Stimulated activated CD4-positive, alpha-beta T cell treated with anti-CD3 and anti-CD28 coated beads, TNF-alpha, amount 100 ng/mL, for 24 hours (primary cell): ENCODE data around the gene THAP9.
A peak's percentile ranks its signal among the peaks of the same experiment; 100 is the strongest.
"Not testable (repeated sequence)": the region's sequence is repeated elsewhere in the genome, so short reads cannot be mapped to it uniquely, and the experiment has no call there.

ENCODE experiments used
- DNase-seq, 3 experiments: peaks; one replicate each; pipeline ENCODE4 v3.0.0-alpha.2; 2020; ENCODE audit warnings: low read depth in 3 of 3

THAP9 gene

GRCh38 chr4:82892467-82892802, 8.1 kb upstream of the THAP9 start:
- DNase-seq = no peak

GRCh38 chr4:82893942-82894341, 6.6 kb upstream of the THAP9 start:
- DNase-seq = no peak

GRCh38 chr4:82896755-82897154, 3.8 kb upstream of the THAP9 start:
- DNase-seq = no peak

- DNase-seq = no peak
These were observed 2.0 kb upstream of the THAP9 start for GRCh38 chr4:82898322-82899243.

- no peak for DNase-seq
These were observed 1.0 kb upstream of the THAP9 start for GRCh38 chr4:82899374-82900065.

GRCh38 chr4:82900066-82900410, 497 bp upstream of the THAP9 start:
- DNase-seq = no peak

GRCh38 chr4:82901183-82901718, 716 bp downstream of the THAP9 start:
- DNase-seq = no peak

GRCh38 chr4:82903737-82904136, 3.2 kb downstream of the THAP9 start:
- DNase-seq = no peak

- peak in 2 of 3 experiments; percentile 22 to 35 for DNase-seq
These were observed 4.7 kb downstream of the THAP9 start for GRCh38 chr4:82905205-82905604.

GRCh38 chr4:82906469-82906868, 5.9 kb downstream of the THAP9 start:
- no peak for DNase-seq

GRCh38 chr4:82909326-82909725, 8.8 kb downstream of the THAP9 start:
- no peak for DNase-seq

GRCh38 chr4:82913305-82913704, 12.8 kb downstream of the THAP9 start:
- no peak for DNase-seq

- not testable (repeated sequence) for DNase-seq
These were observed 13.4 kb downstream of the THAP9 start for GRCh38 chr4:82913968-82914367.

- DNase-seq = no peak
These were observed 17.6 kb downstream of the THAP9 start for GRCh38 chr4:82918091-82918490.

- no peak for DNase-seq
These were observed 18.9 kb downstream of the THAP9 start for GRCh38 chr4:82919386-82919785.

GRCh38 chr4:82921795-82922194, 21.3 kb downstream of the THAP9 start:
- DNase-seq = no peak

GRCh38 chr4:82930848-82931755, 30.6 kb downstream of the THAP9 start:
- no peak for DNase-seq

GRCh38 chr4:82934441-82934840, 33.9 kb downstream of the THAP9 start:
- DNase-seq = no peak

- no peak for DNase-seq
These were observed 38.9 kb downstream of the THAP9 start for GRCh38 chr4:82939414-82939813.

GRCh38 chr4:82947498-82947897, 47.0 kb downstream of the THAP9 start:
- DNase-seq = no peak

GRCh38 chr4:82948647-82949204, 48.2 kb downstream of the THAP9 start:
- DNase-seq = no peak

- DNase-seq = no peak
These were observed 50.7 kb downstream of the THAP9 start for GRCh38 chr4:82951196-82951595.
